Esophagus squamous epithelium (tissue), 5 donors: Measurements from ENCODE around the gene BRSK2. TPM values are rescaled to one million over a fixed set of nuclear protein-coding genes. Genes with fewer than 3 reads are reported as not detected.
A peak's percentile ranks its signal among the peaks of the same experiment; 100 is the strongest.

ENCODE experiments used
- DNase-seq: peaks from one replicate; lab custom pipeline; 2025; lab: John Stamatoyannopoulos, UW
- H3K27ac ChIP-seq, 4 donors: fragments of 200-600 bp; sonication (generic); one replicate each; pipeline ENCODE4 v1.5.1; 2016 to 2019; ENCODE audit warnings: mild to moderate bottlenecking in 1 of 4
- H3K27me3 ChIP-seq, 4 donors: fragments of 200-600 bp; sonication (generic); 1 replicate in 3 of 4; 2 replicates in 1 of 4; pipeline versions ENCODE4 v1.5.1 to v1.6.0; 2017 to 2021; ENCODE audit warnings: antibody characterized with exemption in 1 of 4
- H3K36me3 ChIP-seq, 3 donors: fragments of 200-600 bp; sonication (generic); one replicate each; pipeline ENCODE4 v1.5.1; 2016 to 2019
- H3K4me1 ChIP-seq, 3 donors: fragments of 200-600 bp; sonication (generic); one replicate each; pipeline ENCODE4 v1.5.1; 2017 to 2019
- H3K4me3 ChIP-seq, 4 donors: fragments of 200-600 bp; sonication (generic); 1 replicate in 3 of 4; 2 replicates in 1 of 4; pipeline ENCODE4 v1.5.1; 2016 to 2019; ENCODE audit warnings: mild to moderate bottlenecking in 2 of 4, moderate library complexity in 1 of 4
- H3K9me3 ChIP-seq, 3 donors: fragments of 200-600 bp; sonication (generic); one replicate each; pipeline ENCODE4 v1.5.1; 2016 to 2019
- POLR2A ChIP-seq, 4 donors: fragments of 450-650 bp; IDR thresholded peaks; one replicate each; pipeline ENCODE4 v1.6.1; 2017; ENCODE audit warnings: antibody characterized with exemption in 4 of 4, mild to moderate bottlenecking in 4 of 4, moderate library complexity in 3 of 4
- WGBS, 2 donors: methylation state at CpG; one replicate each; pipeline ENCODE4 v1.1.5; 2018; 5-methylcytosine and 5-hydroxymethylcytosine counted together
- intact Hi-C: fragments of 100-400 bp; cut with DNase I; formaldehyde crosslinking; loops from one replicate; pipeline ENCODE4 v1.15.0; 2022
- total RNA-seq, 4 donors: library from RNA; depleted of rRNA; stranded (reverse); fragments of >200 nt; gene quantifications; one replicate each; pipeline ENCODE4 v1.1.0, GENCODE V29; 2016
- TF ChIP-seq, protein P1 (sequence below), 6 experiments: fragments of 450-650 bp in 4 of 6; fragments of 200-600 bp in 2 of 6; sonication (generic) in 2 of 6; IDR thresholded peaks; one replicate each; pipeline ENCODE4 v1.5.1; 2016 to 2019; ENCODE audit warnings: antibody characterized with exemption in 6 of 6, mild to moderate bottlenecking in 4 of 6, moderate library complexity in 4 of 6
- donor health status: DM: yes; HTN: yes; CAD: no.

The BRSK2 gene
- total RNA-seq, 4 donors from 2014 or later, result 0.23 to 1.3 (median 0.35) TPM; not detected in 1

DNA sequence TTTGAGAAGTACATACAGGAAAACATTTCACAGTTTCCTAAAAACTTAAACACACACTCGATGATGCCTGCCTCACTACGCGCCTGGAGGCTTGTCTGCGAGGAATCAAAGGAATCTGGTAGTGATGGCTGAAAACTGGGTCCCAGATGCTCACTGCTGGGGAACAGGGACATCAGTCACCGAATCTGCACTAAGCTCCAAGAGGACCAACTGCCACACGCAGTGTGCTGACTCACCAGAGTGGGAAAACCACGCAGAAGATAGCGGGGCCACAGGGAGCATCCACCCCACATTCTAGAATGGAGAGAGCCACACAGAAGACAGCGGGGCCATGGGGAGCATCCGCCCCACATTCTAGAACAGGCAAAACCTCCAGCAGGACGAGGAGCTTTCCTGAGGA, 121.2 kb downstream of the BRSK2 start:
- intact Hi-C loops, result loop anchor here (10.0 kb wide), 1 partner anchor 306 kb away; no protein-coding TSS in a partner anchor

GRCh38 chr11:1511937-1512496, 122.3 kb downstream of the BRSK2 start:
- peaks cover 20 to 86% (median 44%) of the 10 kb centered on the region in 3 donors for H3K4me1 ChIP-seq
- intact Hi-C loops, result loop anchor here (10.0 kb wide), 1 partner anchor 307 kb away; no protein-coding TSS in a partner anchor
- DNase-seq, result no peak
- peak overlapping the region in 1 of 4 donors; percentile 57 for H3K27ac ChIP-seq
- TF ChIP-seq, protein P1, sequence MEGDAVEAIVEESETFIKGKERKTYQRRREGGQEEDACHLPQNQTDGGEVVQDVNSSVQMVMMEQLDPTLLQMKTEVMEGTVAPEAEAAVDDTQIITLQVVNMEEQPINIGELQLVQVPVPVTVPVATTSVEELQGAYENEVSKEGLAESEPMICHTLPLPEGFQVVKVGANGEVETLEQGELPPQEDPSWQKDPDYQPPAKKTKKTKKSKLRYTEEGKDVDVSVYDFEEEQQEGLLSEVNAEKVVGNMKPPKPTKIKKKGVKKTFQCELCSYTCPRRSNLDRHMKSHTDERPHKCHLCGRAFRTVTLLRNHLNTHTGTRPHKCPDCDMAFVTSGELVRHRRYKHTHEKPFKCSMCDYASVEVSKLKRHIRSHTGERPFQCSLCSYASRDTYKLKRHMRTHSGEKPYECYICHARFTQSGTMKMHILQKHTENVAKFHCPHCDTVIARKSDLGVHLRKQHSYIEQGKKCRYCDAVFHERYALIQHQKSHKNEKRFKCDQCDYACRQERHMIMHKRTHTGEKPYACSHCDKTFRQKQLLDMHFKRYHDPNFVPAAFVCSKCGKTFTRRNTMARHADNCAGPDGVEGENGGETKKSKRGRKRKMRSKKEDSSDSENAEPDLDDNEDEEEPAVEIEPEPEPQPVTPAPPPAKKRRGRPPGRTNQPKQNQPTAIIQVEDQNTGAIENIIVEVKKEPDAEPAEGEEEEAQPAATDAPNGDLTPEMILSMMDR (IDR thresholded peaks at IDR 0.05), result no peak
- no peak for TF ChIP-seq POLR2A (IDR thresholded peaks at IDR 0.05)
- no peak overlapping the region for H3K4me3 ChIP-seq
- 76 to 78% methylated on average over 10 to 11 of the region's 12 CpGs for WGBS, 2 donors
- H3K27me3 ChIP-seq, result no peaks in the 10 kb centered on the region
- H3K36me3 ChIP-seq, result peaks cover 0 to 8% (median 0%) of the 10 kb centered on the region in 3 donors
- H3K9me3 ChIP-seq, result no peaks in the 10 kb centered on the region

More for the DNA sequence above, 121.2 kb downstream of the BRSK2 start:
- Histone ChIP-seq H3K27ac (no peak overlapping the region), H3K4me1 (peaks cover 18 to 84% (median 43%) of the 10 kb centered on the region in 3 donors), H3K36me3 (peaks cover 0 to 8% (median 0%) of the 10 kb centered on the region in 3 donors), H3K4me3 (no peak overlapping the region), H3K27me3 (no peaks in the 10 kb centered on the region), H3K9me3 (no peaks in the 10 kb centered on the region)
- DNase-seq, result no peak
- TF ChIP-seq, protein P1 (IDR thresholded peaks at IDR 0.05), result no peak
- no peak for TF ChIP-seq POLR2A (IDR thresholded peaks at IDR 0.05)
- 67 to 80% methylated on average over 8 to 11 of the region's 11 CpGs for WGBS, 2 donors

Other genes with a start within 250 kb of the BRSK2 start
- gene MUC5AC, start 232.0 kb upstream of the BRSK2 start, total RNA-seq, result 1 to 10 TPM in 1 of 4 donors, under 1 TPM in 1, not detected in 2; under 0.01 to 1.5 TPM
- 100 to 1,000 TPM in 1 of 4 donors, 1 to 10 TPM in 1, under 1 TPM in 2; 0.04 to 139 (median 1.6) TPM for gene MUC5B, start 166.9 kb upstream of the BRSK2 start, total RNA-seq
- 100 to 1,000 TPM in 1 of 4 donors, 10 to 100 TPM in 3; 53.0 to 106 (median 63.6) TPM for gene TOLLIP, start 80.3 kb upstream of the BRSK2 start, total RNA-seq
- gene MOB2, start 96.8 kb downstream of the BRSK2 start, total RNA-seq, result 10 to 100 TPM; 21.5 to 45.0 (median 30.1) TPM
- 1 to 10 TPM in 2 of 4 donors, under 1 TPM in 2; 0.12 to 1.3 (median 0.64) TPM for gene DUSP8, start 182.3 kb downstream of the BRSK2 start, total RNA-seq
- gene KRTAP5-1, start 195.3 kb downstream of the BRSK2 start, total RNA-seq, result not detected
- not detected for gene KRTAP5-2, start 208.4 kb downstream of the BRSK2 start, total RNA-seq
- not detected for gene KRTAP5-3, start 218.5 kb downstream of the BRSK2 start, total RNA-seq
- not detected for gene KRTAP5-4, start 232.2 kb downstream of the BRSK2 start, total RNA-seq
- gene KRTAP5-5, start 239.8 kb downstream of the BRSK2 start, total RNA-seq, result not detected